Measurements from ENCODE around the gene ZNF239.
"Not testable (repeated sequence)": the region's sequence is repeated elsewhere in the genome, so short reads cannot be mapped to it uniquely, and the experiment has no call there.

The ZNF239 gene

DNA sequence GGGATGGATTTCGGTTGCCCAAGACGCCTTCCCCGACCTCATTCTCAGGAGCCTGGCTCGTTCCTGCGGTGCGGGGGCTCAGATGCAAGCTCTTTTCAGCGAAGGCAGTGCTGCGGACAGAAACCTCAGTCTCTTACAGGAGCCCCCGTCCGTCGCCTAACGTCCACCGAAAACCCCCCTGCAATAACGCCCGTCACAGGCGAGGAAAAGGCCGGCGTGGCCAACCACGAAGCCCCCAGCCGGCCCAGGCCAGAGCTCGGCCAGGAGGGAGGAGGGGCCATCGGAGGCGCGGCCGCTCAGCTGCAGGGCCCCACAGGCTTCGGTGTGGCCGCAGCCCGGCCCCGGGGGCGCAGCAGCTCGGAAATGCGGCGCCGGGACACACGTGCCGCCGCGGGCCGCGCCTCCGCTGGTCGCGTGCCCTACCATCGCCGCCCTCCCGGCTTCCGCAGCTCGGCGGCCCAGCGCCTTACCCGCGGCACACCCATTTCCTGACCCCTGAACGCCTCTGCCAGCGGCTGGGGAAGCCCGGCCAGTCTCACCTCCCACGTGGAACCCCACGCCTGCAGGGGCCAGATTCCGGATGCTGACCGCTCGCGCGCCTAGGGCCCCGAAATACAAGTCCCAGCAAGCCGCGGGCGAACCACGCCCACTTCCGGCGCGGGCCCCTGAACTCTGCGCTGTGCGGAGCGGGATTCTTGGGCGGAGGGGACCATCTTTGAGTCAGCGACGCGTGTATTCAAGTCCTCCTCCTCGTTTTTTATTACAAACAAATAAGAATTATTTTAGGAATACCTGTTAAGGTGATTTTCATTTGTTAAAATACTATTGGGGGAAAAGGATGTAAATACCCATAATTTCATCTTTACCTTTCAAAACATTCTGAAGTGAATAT lies at the start of gene ZNF239:
TSS of gene ZNF239 (minus strand) at position 616 of the 892 bp plus-strand sequence. CDS start 16,537 bp downstream, outside the sequence.
- peak; percentile 89 for DNase-seq

DNA sequence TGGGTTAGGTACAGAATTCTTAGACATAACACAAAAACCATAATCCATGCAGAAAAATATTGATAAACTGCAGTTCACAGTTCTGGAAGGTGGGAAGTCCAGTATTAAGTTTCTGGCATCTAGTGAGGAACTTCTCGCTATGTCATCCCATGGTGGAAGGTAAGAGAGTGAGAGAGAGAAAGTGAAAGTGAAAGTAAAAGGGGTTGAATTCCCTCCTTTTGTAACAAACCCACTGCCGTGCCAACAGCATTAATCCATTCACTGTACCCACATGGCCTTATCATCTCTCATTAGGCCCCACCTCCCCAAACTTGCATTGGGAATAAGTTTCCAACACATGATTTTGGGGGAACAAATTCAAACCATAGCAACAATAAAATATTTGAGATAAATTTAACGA lies 48.9 kb upstream of the ZNF239 start:
- DNase-seq = peak; percentile 8

DNA sequence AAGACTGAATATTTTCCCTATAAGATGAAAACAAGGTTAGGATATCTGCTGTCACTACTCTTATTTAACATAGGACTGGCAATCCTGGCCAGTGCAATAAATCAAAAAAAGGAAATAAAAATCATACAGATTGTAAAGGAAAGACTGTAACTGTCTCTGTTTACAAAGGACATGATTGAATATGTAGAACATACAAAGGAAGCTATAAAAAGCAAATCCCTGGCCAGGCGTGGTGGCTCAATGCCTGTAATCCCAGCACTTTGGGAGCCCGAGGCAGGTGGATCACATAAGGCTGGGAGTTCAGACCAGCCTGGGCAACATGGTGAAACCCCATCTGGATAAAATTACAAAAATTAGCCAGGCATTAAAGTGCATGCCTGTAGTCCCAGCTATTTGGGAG lies 47.6 kb upstream of the ZNF239 start:
- no peak for DNase-seq

DNA sequence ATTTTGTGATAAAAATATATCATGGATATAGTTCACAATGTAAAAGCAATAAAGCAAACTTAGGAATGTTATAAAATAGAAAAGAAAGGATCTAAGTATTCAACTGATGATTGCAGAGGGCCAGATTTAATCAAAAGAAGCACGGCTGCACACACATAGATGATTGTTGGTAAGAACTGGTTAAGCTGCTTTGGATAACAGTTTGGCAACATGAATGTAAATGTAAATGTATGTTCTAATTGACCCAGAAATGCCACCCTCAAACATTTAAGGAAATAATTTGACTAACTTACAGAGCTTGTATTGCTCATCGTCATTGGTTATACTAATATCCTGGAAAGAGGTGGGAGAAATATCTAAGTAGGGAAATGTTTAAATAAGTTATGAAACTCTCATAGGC lies 45.0 kb upstream of the ZNF239 start:
- no peak for DNase-seq

DNA sequence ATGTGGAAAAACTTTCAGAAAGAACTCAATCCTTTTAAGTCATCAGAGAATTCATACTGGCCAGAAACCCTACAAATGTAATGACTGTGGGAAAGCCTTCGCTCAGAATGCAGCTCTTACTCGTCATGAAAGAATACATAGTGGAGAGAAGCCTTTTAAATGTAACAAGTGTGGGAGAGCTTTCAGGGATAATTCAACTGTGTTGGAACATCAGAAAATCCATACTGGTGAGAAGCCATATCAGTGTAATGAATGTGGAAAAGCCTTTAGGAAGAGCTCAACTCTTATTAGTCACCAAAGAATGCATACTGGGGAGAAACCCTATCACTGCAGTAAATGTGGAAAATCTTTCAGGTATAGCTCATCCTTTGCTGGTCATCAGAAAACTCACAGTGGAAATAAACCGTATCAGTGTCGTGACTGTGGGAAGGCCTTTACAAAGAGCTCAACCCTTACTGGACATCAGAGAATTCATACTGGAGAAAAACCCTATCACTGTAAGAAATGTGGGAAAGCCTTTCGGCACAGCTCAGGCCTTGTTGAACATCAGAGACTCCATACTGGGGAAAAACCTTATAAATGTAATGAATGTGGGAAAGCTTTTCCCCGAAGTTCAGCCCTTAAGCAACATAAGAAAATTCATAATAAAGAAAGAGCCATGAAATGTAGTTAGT lies 42.4 kb upstream of the ZNF239 start:
- no peak for DNase-seq

DNA sequence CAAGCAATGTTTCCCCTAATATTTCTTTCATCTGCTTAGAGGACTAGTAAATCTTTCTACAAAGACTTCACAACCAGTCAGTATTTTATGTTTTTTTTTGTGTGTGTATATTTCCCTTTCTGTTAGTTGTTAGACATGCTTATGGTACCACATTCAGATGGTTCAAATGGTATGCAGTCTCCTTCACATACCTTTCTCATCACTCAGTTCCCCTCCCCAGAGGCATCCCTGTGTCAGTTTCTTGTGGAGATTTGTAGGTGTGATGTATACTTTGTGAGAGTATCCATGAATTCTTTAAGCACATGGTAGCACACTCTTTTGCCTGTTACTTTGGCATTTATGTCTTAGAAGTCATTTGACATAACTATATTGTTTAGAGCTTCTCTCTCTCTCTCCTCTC lies 36.2 kb upstream of the ZNF239 start:
- peak; percentile 65 for DNase-seq

DNA sequence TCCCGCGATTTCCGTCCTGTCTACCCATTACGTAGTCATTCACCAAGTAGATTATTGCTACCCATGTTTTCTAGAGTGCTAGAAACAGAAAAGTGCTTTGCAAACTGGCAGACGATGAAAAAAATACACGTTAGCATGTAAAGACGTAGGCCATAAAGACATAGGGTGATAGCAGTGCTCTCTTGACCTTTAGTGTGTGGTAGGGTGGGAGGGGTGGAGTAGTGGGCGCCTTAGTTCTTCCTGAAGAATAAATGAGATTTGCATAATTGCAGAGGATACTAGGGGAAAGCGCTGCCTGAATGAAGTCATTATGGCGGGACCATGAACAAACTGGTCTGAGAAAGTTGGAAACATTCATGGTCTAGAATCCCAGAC lies 32.8 kb upstream of the ZNF239 start:
- no peak for DNase-seq

DNA sequence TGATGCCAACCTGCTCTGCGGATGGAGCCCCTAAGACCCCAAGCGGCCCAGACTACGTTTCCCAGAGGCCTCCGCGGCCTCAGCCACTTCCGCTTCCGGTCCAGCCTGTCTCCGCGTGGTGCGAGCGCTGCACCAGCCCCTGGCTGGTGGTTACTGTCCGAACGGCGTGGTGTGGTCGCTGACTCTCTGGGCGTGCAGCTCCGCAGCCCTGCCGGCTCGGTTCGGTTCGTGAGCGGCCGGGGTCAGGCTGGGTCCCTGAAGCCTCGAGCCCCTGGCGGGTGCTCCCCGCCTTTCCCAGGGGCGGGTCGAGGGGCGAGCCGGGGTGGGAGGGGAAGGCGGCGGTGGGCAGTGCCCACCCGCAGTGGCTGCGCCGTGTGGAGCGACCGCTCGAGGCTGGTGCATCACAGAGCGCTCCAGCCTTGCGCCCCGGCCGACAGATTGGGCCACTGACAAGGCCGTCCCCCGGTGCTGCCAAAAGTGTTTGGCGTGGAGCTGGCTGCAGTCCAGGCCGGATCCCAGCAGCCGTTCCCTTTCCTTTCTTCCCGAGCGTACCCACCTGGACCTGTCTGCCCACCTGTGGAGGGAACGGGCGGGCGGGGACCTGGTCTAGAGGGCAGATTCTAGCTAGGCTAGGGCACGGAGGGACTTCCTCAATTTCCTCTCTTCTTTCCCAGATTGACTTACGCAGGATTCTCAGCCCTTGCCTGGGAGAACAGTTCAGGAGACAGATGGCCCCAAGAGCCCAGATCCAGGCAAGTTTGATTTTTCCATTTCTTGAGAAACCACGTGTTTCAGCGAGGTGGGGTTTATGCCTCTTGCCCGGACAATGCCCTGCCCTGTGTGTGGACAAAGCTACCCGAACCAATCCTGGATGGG lies 32.1 kb upstream of the ZNF239 start, which contains the start of gene ZNF485:
TSS of gene ZNF485 (plus strand) at position 116 of the 876 bp plus-strand sequence. CDS start at position 729, 613 bp downstream.
- peak; percentile 70 for DNase-seq

DNA sequence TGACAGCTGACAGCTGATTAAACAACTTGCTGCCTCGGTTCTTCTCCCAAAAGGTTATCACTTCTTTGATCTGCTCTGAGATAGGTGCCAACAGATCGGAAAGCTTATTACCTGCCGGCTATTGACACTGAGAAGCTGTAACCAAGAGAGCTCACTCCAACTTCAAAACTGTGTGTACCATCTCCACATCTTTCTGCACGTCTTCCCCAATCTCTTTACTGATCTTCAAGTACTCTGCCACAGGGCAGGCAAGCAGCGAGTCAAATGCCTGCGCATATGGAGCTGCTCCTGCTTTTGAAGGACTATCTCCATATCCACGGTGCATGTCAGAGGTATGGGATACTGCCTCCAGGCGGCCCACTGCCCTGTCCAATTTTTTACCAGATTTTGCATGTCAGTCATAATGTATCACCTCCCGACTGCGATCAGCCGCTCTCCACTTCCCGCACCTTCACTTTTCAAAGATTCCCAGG lies 31.5 kb upstream of the ZNF239 start:
- DNase-seq = no peak

DNA sequence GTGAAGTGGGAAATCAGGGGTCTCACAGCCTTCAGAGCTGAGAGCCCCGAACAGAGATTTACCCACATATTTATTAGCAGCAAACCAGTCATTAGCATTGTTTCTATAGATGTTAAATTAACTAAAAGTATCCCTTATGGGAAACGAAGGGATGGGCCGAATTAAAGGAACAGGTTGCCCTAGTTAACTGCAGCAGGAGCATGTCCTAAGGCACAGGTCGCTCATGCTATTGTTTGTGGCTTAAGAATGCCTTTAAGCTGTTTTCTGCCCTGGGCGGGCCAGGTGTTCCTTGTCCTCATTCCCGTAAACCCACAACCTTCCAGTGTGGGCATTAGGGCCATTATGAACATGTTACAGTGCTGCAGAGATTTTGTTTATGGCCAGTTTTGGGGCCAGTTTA lies 27.2 kb upstream of the ZNF239 start:
- not testable (repeated sequence) for DNase-seq

DNA sequence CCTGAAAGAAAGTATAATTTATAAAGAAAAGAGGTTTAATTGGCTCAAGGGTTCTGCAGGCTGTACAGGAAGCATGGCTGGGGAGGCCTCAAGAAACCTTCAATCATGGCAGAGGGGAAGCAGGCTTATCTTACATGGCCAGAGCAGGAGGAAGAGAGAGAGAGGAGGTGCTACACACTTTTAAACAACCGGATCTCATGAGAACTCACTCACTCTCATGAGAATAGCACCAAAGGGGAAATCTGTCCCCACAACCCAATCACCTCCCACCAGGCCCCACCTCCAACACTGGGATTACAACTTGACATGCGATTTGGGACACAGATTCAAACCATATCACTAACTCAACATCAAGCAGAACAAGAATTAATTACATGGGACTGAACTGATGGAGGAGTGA lies 24.9 kb upstream of the ZNF239 start:
- DNase-seq = no peak

DNA sequence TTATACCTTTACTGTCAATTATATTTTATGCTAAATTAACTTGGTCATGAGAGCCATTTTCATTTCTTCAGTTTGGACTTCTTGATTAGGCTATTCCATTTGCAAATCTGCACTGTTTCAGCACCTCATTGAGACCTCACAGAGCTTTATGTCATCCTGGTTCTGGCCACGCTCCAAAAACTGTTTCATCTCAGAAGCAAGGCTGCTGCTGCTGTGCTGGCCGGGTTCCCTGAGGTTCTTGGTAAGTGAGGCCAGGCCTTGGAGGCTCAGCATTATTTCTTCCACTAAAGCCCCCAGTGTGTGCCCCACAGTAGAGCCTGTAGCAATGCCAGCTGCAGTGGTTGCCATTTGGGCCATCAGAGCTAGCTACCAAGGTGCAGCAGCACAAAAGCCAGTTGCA lies 24.0 kb upstream of the ZNF239 start:
- DNase-seq = peak; percentile 56

DNA sequence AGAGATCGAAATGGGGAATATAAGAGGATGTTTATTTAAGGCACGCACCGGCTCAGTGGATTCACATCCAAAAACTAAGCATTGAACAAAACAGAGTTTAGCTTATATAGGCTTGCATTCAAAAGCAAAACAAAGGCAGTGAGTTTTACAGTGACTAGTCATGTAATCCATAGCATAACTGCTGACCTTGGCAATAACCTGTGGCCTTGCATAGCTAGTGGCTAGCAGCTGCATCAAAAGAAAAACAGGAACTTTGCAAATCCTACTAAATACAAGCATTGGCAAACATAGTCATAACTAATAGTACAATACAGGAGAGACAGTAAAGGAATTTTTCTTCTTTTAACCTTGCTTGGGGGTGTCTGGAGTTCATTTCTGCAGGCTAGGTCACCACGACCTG lies 22.1 kb upstream of the ZNF239 start:
- no peak for DNase-seq

DNA sequence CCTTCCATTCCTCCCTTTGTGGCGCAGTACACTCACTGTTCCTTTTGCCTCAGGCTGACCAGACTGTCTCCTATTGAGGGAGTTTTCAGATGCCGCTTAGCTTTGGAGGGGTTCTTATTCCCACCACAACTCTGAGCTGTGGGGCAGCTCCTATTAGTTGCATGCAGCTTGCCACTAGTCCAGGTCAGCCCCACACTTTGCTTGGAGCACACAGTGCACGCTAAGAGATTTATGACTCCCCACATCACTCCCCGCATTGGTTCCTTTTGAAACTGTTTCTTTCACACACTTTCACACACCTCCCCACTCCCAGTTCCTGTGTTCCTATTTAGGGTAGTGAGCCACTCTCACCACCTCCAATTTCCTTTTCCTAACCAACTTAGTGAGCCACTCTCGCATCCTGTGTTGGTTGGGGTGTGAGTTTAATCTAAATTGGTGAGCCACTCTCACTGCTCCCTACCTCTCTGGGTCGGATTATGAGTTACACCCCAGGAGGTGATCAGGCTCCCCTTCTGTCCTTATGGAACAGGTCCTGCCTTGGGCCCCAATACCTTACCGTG lies 21.4 kb upstream of the ZNF239 start:
- DNase-seq = peak; percentile 6

DNA sequence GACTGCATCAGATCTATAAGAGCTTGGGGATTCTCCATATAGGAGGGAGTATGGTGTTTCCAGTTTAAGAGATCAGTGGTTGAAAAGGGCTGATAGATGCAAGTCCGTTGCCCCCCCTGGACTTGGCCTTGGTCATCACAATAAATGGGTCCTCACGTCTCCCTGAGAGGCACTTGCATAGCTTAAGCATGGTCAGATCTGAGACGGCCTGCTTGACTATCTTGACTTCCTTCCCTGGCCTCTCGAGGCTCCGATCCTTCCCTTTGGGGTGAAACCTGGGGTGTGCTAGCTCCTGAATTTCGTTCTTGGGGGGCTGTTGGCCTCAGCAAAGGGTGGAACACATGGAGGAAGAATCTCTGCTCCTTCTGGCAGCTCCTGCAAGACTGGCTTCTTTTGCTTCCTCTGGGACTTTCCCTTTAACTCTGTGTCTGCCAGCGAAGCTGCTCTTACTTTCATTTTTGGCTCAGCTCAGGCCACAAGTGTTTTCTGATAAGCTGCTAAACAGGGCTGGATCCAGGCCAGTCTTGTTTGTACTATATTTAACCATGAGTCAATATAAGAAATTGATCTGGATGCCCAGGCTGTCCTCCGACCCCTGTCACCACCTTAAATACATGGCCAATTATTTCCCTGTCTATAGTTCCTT lies 20.7 kb upstream of the ZNF239 start:
- DNase-seq = peak; percentile 25

DNA sequence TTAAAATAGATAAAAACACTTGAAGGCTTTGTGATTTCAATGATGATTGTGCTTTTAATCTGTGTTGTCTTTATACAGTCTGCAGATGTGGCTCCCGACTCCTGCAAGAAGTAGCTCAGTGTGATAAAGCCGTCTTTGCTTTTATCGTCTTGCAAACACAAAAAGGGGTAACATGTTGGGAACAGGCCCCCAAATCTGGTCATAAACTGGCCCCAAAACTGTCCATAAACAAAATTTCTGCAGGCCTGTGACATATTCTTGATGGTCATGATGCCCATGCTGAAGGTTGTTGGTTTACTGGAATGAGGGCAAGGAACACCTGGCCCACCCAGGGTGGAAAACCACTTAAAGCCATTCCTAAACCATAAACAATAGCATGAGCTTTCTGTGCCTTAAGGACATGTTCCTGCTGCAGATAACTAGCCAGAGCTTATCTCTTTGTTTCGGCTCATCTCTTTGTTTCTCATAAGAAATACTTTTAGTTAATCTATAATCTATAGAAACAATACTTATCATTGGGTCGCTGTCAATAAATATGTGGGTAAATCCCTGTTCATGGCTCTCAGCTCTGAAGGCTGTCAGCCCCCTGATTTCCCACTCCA lies 17.0 kb upstream of the ZNF239 start:
- no peak for DNase-seq

DNA sequence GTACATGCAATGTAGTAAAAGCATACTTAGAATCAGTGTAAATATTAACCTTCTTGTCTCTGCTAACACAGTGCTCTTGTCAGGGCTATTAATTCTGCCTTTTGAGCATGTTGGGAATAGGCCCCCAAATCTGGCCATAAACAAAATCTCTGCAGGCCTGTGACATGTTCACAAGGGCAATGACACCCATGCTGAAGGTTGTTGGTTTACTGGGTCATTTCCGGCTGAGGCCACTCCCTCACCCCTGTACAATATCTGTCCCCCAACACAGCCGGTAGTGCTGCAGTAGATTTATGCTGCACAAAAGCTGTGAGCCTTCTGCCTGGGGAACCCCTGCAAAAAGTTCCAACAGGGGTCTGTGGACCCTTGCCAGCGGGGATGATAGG lies 12.3 kb upstream of the ZNF239 start:
- not testable (repeated sequence) for DNase-seq

DNA sequence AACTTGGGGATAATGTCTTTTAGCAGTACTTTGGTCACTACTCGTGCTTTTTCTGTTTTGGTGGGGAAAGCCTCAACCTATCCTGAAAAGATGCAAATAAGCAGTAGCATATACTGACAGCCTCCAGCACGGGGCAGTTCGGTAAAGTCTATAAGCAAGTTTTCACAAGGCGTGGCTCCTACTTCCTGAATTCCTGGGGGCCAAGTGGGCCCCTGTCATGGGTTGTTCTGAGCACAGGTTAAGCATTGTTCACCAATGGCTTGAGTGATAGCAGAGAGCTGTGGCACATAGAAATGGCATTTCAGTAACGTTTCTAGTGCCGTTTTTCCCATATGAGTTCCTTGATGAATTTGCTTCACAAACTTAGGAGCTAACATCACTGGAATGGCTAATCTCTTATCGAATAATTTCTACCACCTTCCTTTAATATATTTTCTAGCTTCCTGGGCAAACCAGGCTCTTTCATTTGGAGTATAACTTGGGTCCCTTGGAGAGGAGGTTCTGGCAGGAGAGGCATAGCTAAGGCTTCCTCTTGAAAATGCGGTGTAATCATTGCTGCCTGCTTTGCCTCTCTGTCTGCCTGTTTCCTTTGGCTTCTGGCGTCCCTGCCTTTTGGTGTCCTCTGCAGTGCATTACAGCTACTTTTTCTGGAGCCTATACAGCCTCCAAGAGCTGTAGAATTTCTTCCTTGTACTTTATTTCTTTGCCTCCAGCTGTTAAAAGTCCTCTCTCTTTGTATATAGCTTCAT lies 11.7 kb upstream of the ZNF239 start:
- no peak for DNase-seq

DNA sequence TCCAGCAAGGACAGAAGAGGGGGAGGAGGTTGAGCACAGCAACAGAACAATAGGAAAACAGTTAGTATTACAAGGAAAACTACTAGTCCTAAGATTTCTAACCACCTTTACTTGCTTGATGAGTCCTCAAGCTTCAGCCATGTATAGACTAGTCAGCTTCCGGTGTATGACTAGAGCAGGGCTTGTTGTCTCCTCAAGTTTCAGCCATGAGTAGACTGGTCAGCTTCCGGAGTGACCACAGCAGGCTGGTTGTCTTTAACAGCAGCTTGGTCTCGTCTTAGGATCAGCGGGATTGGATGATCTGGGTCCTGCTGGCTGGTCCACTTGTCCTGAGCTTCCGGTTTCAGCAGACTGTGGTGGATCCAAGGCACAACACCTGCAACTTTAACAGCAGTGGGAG lies 10.6 kb upstream of the ZNF239 start:
- DNase-seq = no peak

DNA sequence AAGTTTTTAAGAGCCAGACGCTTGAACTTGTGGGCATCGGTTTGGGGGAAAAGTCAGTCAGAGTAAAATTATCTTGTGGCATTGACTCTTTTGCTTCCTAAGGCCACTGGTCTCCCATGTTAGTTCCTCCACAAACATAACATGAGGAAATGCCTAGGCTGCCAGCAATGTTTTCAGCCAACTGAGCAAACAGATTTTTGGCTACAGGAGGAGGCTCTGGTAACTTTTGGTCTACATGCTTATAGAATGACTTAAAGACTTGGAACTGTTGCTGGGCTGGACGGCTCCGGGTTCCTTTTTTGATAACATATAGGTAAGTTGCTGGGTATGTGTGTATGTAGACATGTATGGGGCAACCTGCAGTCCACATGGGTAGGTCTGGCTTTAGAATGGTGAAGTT lies 9.6 kb upstream of the ZNF239 start:
- no peak for DNase-seq

DNA sequence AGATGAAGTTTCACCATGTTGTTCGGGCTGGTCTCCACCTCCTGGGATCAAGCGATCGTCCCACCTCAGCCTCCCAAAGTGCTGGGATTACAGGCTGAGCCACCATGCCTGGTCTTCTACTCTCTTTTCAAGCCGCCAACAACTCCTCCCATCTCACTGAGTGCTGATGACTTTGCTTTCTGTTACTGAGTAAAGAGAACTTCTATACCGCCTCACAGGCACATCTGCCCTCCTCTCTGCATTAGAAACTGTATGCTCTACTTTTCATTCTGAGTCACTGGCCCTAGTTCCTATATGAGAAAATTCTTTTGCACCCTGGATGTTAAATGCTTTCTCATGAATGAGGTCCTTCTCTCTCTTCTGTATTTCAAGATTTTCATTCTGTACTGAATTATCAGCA lies 2.2 kb upstream of the ZNF239 start:
- no peak for DNase-seq
